Breast epithelium (tissue), 4 donors: ENCODE measurements around the gene MS4A4A. TPM values are rescaled to one million over a fixed set of nuclear protein-coding genes. Genes with fewer than 3 reads are reported as not detected.

Experiments used
- DNase-seq, 2 donors: peaks; one replicate each; pipeline ENCODE4 v3.0.0-alpha.2; 2019; ENCODE audit warnings: low spot score in 2 of 2
- H3K27ac ChIP-seq, 2 donors: fragments of 200-600 bp; sonication (generic) in 1 of 2; one replicate each; pipeline ENCODE4 v1.5.1; 2016 to 2019; ENCODE audit warnings: mild to moderate bottlenecking in 1 of 2
- H3K27me3 ChIP-seq, 2 donors: fragments of 200-600 bp; sonication (generic) in 1 of 2; one replicate each; pipeline versions ENCODE4 v1.5.1 to v1.6.0; 2017 to 2019; ENCODE audit warnings: control low read depth in 1 of 2, mild to moderate bottlenecking in 1 of 2
- H3K36me3 ChIP-seq: fragments of 200-600 bp; one replicate; pipeline ENCODE4 v1.5.1; 2019
- H3K4me1 ChIP-seq, 2 donors: fragments of 200-600 bp; sonication (generic); one replicate each; pipeline ENCODE4 v1.5.1; 2016 to 2019; ENCODE audit warnings: control low read depth in 1 of 2
- H3K4me3 ChIP-seq, 3 donors: fragments of 200-600 bp; sonication (generic); 1 replicate in 2 of 3; 2 replicates in 1 of 3; pipeline ENCODE4 v1.5.1; 2016 to 2019; ENCODE audit warnings: mild to moderate bottlenecking in 3 of 3, moderate library complexity in 2 of 3
- H3K9me3 ChIP-seq, 2 donors: fragments of 200-600 bp; sonication (generic) in 1 of 2; one replicate each; pipeline ENCODE4 v1.5.1; 2016 to 2019; ENCODE audit warnings: control low read depth in 1 of 2
- POLR2A ChIP-seq: fragments of 450-650 bp; IDR thresholded peaks from one replicate; pipeline ENCODE4 v1.6.1; 2016; ENCODE audit warnings: antibody characterized with exemption, mild to moderate bottlenecking, moderate library complexity
- POLR2AphosphoS5 ChIP-seq, 3 donors: sonication (generic); formaldehyde crosslinking; IDR thresholded peaks; one replicate each; pipeline ENCODE4 v1.6.1; 2017; ENCODE audit warnings: antibody characterized with exemption in 3 of 3
- intact Hi-C: fragments of 100-400 bp; cut with DNase I; formaldehyde crosslinking; loops from one replicate; pipeline ENCODE4 v1.15.1; 2023; ENCODE audit warnings: low total_unique reads
- total RNA-seq, 3 donors: library from RNA; depleted of rRNA; stranded (reverse); fragments of >200 nt; gene quantifications; one replicate each; pipeline ENCODE4 v1.1.0, GENCODE V29; 2016
- TF ChIP-seq, protein P1 (sequence below), 3 donors: fragments of 450-650 bp; IDR thresholded peaks; one replicate each; pipeline ENCODE4 v1.5.1; 2016 to 2017; ENCODE audit warnings: antibody characterized with exemption in 3 of 3, mild to moderate bottlenecking in 3 of 3, moderate library complexity in 3 of 3

Gene MS4A4A
- 100 to 1,000 TPM in 1 of 3 donors, 10 to 100 TPM in 1, 1 to 10 TPM in 1; 9.8 to 174 (median 24.6) TPM for total RNA-seq

DNA sequence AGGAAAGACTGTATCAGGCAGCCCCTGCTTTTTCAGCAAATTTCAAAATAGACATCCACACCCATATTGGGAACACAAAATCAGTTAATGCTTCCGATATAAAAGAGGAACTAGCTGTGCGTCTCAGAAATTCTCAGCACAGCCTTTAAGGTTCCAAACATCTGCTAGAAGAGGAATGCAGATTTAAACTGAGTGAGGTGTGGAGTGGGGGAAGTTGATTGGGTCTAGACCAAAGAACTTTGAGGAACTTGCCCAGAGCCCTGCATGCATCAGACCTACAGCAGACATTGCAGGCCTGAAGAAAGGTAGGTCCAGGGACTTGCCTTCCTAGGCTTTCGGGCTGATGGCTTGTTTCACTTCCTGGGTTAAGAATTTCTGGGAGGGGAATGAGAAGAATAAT is at the start of gene MS4A4A:
Gene MS4A4A (plus strand): TSS at position 255 of the 400 bp plus-strand sequence. CDS start 10 bp downstream, at position 265.
- Histone ChIP-seq H3K36me3 (no peaks in the 10 kb centered on the region), H3K4me1 (no peaks in the 10 kb centered on the region), H3K4me3 (peak within 1 kb of the TSS; percentile 4 to 33 (median 15)), H3K9me3 (no peaks in the 10 kb centered on the region), H3K27me3 (no peaks in the 10 kb centered on the region), H3K27ac (peak within 1 kb of the TSS in 1 of 2 donors; percentile 20)
- TF ChIP-seq POLR2AphosphoS5 (IDR thresholded peaks at IDR 0.05) (no peak), POLR2A (no peak)
- TF ChIP-seq, protein P1, sequence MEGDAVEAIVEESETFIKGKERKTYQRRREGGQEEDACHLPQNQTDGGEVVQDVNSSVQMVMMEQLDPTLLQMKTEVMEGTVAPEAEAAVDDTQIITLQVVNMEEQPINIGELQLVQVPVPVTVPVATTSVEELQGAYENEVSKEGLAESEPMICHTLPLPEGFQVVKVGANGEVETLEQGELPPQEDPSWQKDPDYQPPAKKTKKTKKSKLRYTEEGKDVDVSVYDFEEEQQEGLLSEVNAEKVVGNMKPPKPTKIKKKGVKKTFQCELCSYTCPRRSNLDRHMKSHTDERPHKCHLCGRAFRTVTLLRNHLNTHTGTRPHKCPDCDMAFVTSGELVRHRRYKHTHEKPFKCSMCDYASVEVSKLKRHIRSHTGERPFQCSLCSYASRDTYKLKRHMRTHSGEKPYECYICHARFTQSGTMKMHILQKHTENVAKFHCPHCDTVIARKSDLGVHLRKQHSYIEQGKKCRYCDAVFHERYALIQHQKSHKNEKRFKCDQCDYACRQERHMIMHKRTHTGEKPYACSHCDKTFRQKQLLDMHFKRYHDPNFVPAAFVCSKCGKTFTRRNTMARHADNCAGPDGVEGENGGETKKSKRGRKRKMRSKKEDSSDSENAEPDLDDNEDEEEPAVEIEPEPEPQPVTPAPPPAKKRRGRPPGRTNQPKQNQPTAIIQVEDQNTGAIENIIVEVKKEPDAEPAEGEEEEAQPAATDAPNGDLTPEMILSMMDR (IDR thresholded peaks at IDR 0.05) = no peak
- no peak for DNase-seq
- intact Hi-C loops = no loop called here

DNA sequence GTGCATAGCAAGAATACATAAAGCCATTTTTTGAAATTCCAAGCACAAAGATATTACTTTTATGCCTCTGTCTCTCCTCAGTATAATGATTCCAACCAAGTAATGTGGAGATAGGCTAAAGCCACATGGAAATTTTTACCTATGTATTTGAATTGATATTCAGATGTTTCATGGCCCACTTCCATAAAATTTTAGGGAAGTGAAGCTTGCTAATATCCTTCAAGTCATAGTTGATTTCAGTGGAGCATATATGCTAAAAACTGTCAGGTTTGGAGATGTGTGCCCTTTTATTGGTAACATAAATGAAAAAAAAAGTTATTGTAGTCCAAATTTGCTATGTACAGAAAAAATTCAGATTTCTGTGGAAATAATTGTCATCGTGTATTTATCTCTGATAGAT is 49.8 kb upstream of the MS4A4A start:
- TF ChIP-seq POLR2AphosphoS5 (IDR thresholded peaks at IDR 0.05) = no peak
- TF ChIP-seq POLR2A = no peak
- TF ChIP-seq, protein P1 (IDR thresholded peaks at IDR 0.05) = no peak
- no peak for DNase-seq
- Histone ChIP-seq H3K4me3 (no peak overlapping the region), H3K4me1 (no peaks in the 10 kb centered on the region), H3K27me3 (no peaks in the 10 kb centered on the region), H3K27ac (no peak overlapping the region), H3K9me3 (no peaks in the 10 kb centered on the region), H3K36me3 (no peaks in the 10 kb centered on the region)
- intact Hi-C loops = no loop called here

DNA sequence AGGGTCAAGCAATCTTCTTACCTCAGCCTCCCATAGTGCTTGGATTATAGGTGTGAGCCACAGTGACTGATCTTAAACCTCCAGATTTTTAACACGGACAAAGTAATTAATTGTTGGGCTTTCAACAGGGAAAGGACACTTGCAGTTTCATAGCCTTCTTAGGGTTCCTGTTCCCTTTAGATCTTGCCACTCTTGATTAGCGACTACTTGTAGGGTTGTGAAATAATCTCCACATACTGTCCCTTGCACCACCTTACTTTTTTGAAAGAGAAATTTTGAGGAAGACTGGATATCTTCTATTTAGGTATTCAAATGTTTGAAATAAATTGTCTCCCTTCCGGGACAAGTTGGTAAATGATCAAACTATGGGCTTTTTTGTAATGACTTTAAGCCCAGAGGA is 45.1 kb upstream of the MS4A4A start:
- H3K9me3 ChIP-seq = no peaks in the 10 kb centered on the region
- intact Hi-C loops = no loop called here
- H3K27ac ChIP-seq = no peak overlapping the region
- H3K36me3 ChIP-seq = no peaks in the 10 kb centered on the region
- H3K27me3 ChIP-seq = no peaks in the 10 kb centered on the region
- TF ChIP-seq POLR2A (no peak), POLR2AphosphoS5 (IDR thresholded peaks at IDR 0.05) (no peak)
- TF ChIP-seq, protein P1 (IDR thresholded peaks at IDR 0.05) = no peak
- DNase-seq = no peak
- no peak overlapping the region for H3K4me3 ChIP-seq
- H3K4me1 ChIP-seq = no peaks in the 10 kb centered on the region

DNA sequence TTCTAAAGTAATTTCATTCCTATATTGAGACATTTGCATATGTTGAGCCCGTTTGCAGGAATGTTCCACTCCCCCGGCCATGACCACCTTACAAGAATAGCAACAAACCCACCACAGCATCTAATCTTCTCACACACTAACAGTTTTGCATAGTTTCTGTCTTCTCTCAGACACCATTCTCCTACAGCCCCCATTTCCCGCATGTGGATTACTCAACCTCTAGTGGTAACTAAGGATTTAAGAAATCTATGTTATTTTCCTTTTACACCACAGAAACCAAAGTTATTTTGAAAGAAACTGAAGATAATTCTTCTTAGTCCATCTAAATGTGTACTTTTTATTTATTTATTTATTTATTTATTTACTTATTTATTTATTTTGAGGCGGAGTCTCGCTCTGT is 39.8 kb upstream of the MS4A4A start:
- Histone ChIP-seq H3K4me1 (no peaks in the 10 kb centered on the region), H3K27ac (no peak overlapping the region), H3K36me3 (no peaks in the 10 kb centered on the region), H3K27me3 (no peaks in the 10 kb centered on the region), H3K4me3 (no peak overlapping the region), H3K9me3 (no peaks in the 10 kb centered on the region)
- intact Hi-C loops = no loop called here
- DNase-seq = no peak
- TF ChIP-seq POLR2AphosphoS5 (IDR thresholded peaks at IDR 0.05) (no peak), POLR2A (no peak)
- TF ChIP-seq, protein P1 (IDR thresholded peaks at IDR 0.05) = no peak

DNA sequence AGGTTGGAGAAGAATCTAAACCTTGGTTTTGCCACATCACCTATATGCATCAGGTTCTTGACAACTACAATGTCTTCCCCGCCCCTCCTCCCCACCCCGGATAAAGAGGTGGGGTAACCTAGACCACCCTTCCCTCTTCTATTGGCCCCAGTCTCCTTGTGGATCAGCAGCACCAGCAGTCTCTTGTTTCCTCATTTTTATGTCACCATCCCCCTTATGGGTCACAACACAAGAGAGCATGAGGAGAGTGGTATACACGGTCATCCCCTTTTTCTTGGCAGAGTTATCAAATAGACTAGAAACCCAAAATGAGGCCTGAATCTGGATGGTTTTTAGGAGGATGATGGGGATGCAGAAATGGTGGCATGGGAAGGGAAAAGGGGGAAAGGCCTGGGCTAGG is 38.7 kb upstream of the MS4A4A start:
- H3K9me3 ChIP-seq = no peaks in the 10 kb centered on the region
- H3K4me3 ChIP-seq = peak overlapping the region in 1 of 3 donors; percentile 22
- no peak for DNase-seq
- intact Hi-C loops = no loop called here
- H3K27ac ChIP-seq = no peak overlapping the region
- TF ChIP-seq POLR2A (no peak), POLR2AphosphoS5 (IDR thresholded peaks at IDR 0.05) (no peak)
- TF ChIP-seq, protein P1 (IDR thresholded peaks at IDR 0.05) = no peak
- H3K4me1 ChIP-seq = no peaks in the 10 kb centered on the region
- H3K27me3 ChIP-seq = no peaks in the 10 kb centered on the region
- no peaks in the 10 kb centered on the region for H3K36me3 ChIP-seq
